ENCODE results near the gene ARL8B.

DNA sequence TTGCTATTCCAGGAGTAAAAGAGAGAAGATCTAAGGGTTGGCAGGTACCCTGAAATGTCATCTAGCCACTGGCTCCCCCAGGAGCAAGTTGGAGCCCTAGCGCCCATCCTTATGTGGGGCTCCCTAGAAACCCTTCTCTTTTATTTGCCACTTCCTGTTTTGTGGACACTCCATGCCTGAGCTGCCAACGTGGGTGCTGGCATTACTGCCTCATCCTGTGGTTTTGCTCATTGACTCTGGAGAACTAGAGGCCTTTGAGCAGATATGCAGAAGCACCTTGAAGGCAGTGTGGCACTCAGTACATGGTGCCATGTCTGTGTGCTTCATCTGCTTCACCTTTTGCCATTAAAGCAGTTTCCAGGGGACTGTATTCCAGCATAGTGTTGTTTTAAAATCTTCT, 73.5 kb downstream of the ARL8B start:
- TF ChIP-seq, protein P1, sequence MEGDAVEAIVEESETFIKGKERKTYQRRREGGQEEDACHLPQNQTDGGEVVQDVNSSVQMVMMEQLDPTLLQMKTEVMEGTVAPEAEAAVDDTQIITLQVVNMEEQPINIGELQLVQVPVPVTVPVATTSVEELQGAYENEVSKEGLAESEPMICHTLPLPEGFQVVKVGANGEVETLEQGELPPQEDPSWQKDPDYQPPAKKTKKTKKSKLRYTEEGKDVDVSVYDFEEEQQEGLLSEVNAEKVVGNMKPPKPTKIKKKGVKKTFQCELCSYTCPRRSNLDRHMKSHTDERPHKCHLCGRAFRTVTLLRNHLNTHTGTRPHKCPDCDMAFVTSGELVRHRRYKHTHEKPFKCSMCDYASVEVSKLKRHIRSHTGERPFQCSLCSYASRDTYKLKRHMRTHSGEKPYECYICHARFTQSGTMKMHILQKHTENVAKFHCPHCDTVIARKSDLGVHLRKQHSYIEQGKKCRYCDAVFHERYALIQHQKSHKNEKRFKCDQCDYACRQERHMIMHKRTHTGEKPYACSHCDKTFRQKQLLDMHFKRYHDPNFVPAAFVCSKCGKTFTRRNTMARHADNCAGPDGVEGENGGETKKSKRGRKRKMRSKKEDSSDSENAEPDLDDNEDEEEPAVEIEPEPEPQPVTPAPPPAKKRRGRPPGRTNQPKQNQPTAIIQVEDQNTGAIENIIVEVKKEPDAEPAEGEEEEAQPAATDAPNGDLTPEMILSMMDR (IDR thresholded peaks at IDR 0.05) = no peak
- no peak for TF ChIP-seq POLR2AphosphoS5 (IDR thresholded peaks at IDR 0.05; ENCODE audit: low read depth, low read length)
- TF ChIP-seq, protein P2, sequence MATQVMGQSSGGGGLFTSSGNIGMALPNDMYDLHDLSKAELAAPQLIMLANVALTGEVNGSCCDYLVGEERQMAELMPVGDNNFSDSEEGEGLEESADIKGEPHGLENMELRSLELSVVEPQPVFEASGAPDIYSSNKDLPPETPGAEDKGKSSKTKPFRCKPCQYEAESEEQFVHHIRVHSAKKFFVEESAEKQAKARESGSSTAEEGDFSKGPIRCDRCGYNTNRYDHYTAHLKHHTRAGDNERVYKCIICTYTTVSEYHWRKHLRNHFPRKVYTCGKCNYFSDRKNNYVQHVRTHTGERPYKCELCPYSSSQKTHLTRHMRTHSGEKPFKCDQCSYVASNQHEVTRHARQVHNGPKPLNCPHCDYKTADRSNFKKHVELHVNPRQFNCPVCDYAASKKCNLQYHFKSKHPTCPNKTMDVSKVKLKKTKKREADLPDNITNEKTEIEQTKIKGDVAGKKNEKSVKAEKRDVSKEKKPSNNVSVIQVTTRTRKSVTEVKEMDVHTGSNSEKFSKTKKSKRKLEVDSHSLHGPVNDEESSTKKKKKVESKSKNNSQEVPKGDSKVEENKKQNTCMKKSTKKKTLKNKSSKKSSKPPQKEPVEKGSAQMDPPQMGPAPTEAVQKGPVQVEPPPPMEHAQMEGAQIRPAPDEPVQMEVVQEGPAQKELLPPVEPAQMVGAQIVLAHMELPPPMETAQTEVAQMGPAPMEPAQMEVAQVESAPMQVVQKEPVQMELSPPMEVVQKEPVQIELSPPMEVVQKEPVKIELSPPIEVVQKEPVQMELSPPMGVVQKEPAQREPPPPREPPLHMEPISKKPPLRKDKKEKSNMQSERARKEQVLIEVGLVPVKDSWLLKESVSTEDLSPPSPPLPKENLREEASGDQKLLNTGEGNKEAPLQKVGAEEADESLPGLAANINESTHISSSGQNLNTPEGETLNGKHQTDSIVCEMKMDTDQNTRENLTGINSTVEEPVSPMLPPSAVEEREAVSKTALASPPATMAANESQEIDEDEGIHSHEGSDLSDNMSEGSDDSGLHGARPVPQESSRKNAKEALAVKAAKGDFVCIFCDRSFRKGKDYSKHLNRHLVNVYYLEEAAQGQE (IDR thresholded peaks at IDR 0.05; ENCODE audit: insufficient read depth in 1 of 2, low read depth in 2 of 2, low read length in 1 of 2) = no peak
